ENCODE measurements around the gene MICOS13.
"Not testable (repeated sequence)": the region's sequence is repeated elsewhere in the genome, so short reads cannot be mapped to it uniquely, and the experiment has no call there.

Gene MICOS13

GRCh38 chr19:5700455-5701092 lies 20.3 kb upstream of the MICOS13 start:
- no peak for DNase-seq

- DNase-seq: no peak
Observed at GRCh38 chr19:5698635-5699422, 18.5 kb upstream of the MICOS13 start.

DNA sequence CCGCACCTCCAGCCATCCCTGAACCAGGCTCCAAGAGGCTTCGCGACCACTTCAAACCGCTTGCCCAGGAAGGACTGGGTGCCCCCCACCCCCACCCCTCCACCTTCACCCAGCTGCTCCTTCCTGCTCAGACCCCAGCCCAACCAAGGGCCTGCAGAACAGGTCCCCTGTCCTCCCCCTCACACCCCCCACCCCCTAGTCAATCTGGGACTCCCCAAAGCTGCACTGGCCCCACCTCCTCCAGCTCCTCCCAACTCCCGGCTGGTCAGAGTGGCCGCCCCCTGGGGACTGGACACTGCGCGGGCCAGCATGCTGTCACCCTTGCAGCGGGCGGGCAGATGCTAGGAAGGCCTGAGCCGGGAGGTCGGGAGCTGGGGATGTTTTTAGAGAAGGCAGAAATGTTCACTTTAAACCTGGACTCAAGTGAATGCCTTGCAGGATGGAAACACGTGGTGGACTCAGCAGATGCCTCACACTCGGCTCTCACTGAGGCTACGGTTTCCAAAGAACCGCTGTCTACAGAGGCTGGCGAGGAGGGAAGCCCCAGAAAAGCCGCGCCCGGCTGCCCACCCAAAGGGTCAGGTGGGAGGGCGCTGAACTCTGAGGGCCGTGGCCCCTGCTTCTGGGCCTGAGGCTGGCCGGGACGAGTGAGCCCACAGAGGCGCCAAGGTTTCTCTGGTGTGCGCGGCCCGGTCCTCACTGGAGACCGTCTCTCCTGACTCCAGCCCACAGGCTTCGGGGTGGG lies 17.7 kb upstream of the MICOS13 start:
- no peak for DNase-seq

- DNase-seq: no peak
Observed at GRCh38 chr19:5697022-5697889, 16.9 kb upstream of the MICOS13 start.

DNA sequence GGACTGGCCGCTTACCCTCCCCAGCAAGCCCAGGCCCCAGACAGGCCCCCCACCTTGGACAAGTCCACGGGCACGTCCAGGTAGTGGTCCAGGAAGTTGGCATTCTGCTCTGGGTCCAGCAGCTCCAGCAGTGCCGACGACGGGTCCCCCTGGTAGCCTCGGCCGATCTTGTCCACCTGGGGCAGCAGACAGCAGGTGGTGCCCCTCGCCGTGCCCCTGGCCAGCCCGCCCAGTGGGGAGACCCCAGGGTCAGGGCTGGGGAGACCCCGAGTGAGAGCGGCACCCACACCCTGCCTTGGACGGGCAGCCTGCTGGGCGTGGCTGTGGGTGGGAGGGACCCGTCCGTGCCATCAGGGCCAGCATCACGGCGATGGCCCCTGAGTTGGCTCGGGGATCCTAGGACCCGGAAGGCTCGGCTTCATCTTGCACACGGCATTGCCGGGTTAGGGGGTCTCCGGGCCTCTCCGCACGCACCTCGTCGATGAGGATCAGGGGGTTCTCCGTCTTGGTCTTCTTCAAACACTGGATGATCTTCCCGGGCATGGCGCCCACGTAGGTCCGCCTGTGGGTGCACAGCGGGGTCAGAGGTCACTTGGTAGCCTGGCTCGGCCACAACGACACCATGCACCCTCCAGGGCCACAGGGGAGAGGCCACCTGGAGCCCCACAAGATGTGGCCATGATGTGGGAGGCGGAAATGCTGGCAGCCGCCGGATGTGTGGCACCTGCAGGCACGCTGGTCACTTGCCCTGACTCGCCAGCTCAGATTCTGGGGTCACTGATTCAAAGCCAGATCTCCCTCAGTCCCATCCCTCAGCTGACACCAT lies 16.1 kb upstream of the MICOS13 start:
- DNase-seq: no peak

DNA sequence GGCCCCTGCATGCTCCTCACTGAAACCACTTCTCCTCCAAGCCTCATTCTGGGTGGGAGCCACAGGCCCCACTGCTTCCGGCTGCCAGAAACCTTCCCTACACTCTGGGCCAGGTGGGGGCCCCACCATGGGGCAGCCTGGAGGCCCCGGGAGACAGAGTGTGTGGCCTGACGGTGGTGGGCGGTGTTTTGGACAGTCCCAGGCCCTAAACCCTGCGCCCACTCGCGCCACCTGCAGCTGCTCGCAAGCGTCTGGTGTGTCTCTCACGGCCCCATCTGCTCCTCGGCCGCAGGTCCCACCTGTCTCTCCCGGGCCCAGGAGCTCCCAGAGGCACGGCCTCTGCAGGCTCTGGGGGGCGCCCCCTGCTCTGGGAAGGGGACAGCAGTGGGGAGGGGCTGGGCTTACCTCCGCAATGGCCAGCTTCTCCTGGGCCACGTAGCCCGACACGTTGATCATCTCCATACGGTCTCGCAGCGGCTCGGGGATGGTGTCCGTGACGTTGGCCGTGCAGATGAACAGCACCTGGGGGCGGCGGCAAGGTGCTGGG lies 15.4 kb upstream of the MICOS13 start:
- DNase-seq: no peak

GRCh38 chr19:5694956-5695648 lies 14.8 kb upstream of the MICOS13 start:
- DNase-seq: no peak

GRCh38 chr19:5694167-5694955 lies 14.0 kb upstream of the MICOS13 start:
- no peak for DNase-seq

- no peak for DNase-seq
Observed at GRCh38 chr19:5693195-5694166, 13.2 kb upstream of the MICOS13 start.

GRCh38 chr19:5692723-5693194 lies 12.4 kb upstream of the MICOS13 start:
- DNase-seq: no peak

GRCh38 chr19:5691822-5692722 lies 11.8 kb upstream of the MICOS13 start:
- DNase-seq: peak; percentile 47

DNA sequence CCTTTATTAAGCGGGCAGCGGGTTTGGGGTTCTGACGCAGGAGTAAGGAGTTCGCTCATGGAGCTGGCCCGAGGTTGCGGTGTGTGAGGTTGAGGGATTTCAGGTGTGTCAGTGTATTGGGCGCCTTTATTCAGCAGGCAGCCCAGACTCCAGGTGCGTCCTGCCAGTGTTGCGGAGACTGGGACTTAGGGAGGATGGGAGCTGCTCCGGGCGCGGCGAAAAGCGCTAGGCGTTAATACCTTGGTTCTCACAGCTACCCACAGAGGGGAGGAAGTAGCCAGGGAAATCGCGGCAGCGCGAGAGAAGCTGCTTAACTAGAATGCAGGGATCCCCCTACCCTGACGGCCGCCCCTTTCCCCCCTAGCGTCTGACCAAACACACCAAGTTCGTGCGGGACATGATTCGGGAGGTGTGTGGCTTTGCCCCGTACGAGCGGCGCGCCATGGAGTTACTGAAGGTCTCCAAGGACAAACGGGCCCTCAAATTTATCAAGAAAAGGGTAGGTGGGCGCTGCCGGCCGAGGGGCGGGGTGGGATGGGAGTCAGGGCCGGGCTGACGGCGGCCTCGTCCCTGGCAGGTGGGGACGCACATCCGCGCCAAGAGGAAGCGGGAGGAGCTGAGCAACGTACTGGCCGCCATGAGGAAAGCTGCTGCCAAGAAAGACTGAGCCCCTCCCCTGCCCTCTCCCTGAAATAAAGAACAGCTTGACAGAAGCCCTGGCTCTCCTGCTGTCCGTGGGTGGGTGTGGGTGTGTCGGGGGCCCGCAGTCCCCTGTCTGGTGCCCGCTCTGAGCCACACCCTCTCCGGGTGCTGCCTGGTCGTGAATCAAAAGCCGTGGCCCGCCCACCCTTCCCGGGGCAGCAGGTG lies 10.9 kb upstream of the MICOS13 start:
- peak; percentile 73 for DNase-seq

DNA sequence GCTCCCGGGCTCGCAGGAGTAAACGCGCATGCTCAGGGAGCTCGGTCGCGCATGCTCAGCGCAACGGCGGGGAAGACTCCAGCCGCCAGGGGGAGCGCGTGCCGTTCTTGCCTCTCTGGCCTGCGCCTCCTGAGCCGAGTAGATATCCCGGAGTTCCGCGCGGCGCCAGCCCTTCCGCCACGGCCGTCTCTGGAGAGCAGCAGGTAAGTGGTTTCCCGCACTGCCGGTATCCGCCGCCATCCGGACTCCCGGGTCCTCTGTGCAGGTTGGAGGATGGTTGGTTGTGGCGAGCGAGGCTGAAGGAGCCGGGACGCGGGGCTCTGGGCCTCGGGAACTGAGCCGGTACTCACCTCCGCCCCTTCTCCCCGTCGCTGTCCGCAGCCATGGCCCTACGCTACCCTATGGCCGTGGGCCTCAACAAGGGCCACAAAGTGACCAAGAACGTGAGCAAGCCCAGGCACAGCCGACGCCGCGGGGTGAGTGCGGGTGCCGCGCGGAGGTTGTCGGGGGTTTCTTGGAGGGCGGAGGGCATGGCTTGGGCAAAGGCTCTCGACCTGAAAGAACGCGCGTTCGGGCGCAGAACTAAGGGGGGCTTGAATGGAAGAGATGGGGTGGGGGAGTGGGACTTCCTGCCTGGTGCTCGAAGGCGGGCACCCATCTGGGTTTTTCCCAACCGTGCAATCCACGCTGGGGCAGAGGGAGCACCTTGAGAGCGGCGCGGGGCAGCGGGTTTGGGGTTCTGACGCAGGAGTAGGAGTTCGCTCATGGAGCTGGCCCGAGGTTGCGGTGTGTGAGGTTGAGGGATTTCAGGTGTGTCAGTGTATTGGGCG lies 10.0 kb upstream of the MICOS13 start, which contains the start of gene RPL36:
Gene RPL36, plus strand, starts transcription at position 171 of the 830 bp plus-strand sequence. Its CDS starts 213 bp downstream, at position 384.
- DNase-seq: peak; percentile 99

DNA sequence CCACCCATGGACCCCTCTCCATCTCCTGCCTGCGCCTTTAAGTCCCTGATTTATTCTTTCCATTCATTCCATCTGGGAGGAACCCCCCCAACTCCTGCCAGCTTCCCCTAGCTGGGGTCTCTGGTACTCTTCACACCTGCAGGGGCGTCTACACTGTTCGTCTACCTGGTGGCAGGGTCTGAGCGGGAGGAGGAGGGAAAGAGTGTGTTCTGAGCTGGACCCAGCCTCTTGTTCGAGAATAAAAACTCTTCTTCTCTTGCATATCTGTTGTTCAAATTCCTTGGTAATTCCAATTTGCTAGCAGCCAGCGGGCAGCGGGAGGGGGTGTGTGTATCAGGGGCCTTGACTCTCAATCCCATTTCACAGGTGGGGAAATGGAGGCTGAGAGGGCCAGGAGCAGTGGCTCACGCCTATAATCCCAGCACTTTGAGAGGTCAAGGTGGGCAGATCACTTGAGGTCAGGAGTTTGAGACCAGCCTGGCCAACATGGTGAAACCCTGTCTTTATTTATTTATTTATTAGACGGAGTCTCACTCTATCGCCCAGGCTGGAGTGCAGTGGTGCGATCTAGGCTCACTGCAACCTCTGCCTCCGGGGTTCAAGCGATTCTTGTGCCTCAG lies 8.1 kb upstream of the MICOS13 start:
- not testable (repeated sequence) for DNase-seq

All from stimulated activated CD4-positive, alpha-beta T cell treated with anti-CD3 and anti-CD28 coated beads, Interleukin-1b, Interleukin-23, amount 100 ng/mL, for 48 hours (primary cell).